ENCODE data around the gene PHACTR1.

DNA sequence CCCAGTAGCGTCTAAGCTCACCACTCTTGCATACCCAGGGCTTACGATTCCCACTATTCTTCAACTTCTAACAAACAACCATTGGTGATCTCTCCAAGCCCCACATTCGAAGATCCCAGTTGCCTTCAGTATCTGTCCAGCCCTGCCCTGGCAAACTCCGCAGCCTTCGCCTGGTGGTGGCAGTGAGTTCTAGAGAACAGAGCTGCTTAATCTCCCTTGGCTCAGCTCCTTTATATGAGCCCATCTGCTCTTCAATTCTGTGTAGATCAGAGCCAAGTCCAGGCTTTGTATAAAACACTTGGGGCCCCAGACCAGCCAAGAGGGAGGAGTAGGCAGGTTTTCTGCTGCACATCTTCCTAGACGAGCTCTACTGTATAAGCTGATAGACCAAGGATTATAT lies 193.3 kb downstream of the PHACTR1 start:
- TF ChIP-seq, protein P1, sequence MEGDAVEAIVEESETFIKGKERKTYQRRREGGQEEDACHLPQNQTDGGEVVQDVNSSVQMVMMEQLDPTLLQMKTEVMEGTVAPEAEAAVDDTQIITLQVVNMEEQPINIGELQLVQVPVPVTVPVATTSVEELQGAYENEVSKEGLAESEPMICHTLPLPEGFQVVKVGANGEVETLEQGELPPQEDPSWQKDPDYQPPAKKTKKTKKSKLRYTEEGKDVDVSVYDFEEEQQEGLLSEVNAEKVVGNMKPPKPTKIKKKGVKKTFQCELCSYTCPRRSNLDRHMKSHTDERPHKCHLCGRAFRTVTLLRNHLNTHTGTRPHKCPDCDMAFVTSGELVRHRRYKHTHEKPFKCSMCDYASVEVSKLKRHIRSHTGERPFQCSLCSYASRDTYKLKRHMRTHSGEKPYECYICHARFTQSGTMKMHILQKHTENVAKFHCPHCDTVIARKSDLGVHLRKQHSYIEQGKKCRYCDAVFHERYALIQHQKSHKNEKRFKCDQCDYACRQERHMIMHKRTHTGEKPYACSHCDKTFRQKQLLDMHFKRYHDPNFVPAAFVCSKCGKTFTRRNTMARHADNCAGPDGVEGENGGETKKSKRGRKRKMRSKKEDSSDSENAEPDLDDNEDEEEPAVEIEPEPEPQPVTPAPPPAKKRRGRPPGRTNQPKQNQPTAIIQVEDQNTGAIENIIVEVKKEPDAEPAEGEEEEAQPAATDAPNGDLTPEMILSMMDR (conservative IDR thresholded peaks at IDR 0.05; ENCODE audit: low read depth, low read length), result no peak
- TF ChIP-seq EZH2 (IDR thresholded peaks at IDR 0.05; ENCODE audit: low read length, unreplicated experiment), result no peak

Data from PC-3 (cell line).